Liver (tissue), 3 donors: ENCODE measurements around the gene GNG8.

Experiments
- EGR1 ChIP-seq, 2 donors: IDR thresholded peaks; 2 replicates each; pipeline ENCODE4 v1.6.1; 2016 to 2018; ENCODE audit warnings: antibody characterized with exemption in 2 of 2, low read depth in 2 of 2
- GABPA ChIP-seq, 2 donors: IDR thresholded peaks in 1 of 2; conservative IDR thresholded peaks in 1 of 2; 2 replicates each; pipeline ENCODE4 v1.6.1; 2016; ENCODE audit warnings: antibody characterized with exemption in 2 of 2, mild to moderate bottlenecking in 1 of 2, moderate library complexity in 1 of 2
- NR2F2 ChIP-seq: IDR thresholded peaks from 2 replicates; pipeline ENCODE4 v1.6.1; 2016; ENCODE audit warnings: antibody characterized with exemption
- SP1 ChIP-seq: IDR thresholded peaks from 2 replicates; pipeline ENCODE4 v1.6.1; 2018; ENCODE audit warnings: antibody characterized with exemption, mild to moderate bottlenecking
- TAF1 ChIP-seq: conservative IDR thresholded peaks from 2 replicates; pipeline ENCODE4 v1.6.1; 2016; ENCODE audit warnings: antibody characterized with exemption, mild to moderate bottlenecking
- YY1 ChIP-seq: IDR thresholded peaks from 2 replicates; pipeline ENCODE4 v1.6.1; 2016; ENCODE audit warnings: antibody characterized with exemption, mild to moderate bottlenecking
- TF ChIP-seq, protein P1 (sequence below): fragments of 150-350 bp; IDR thresholded peaks from 2 replicates; pipeline ENCODE4 v1.5.1; 2017; ENCODE audit warnings: improper control_type of control experiment, low read depth, low read length; ENCODE audit not compliant: missing input control
- TF ChIP-seq, protein P2 (sequence below): IDR thresholded peaks from 2 replicates; pipeline ENCODE4 v1.6.1; 2016; ENCODE audit warnings: antibody characterized with exemption
- TF ChIP-seq, protein P3 (sequence below): IDR thresholded peaks from 2 replicates; pipeline ENCODE4 v1.6.1; 2016; ENCODE audit warnings: antibody characterized with exemption, mild to moderate bottlenecking
- TF ChIP-seq, protein P4 (sequence below): IDR thresholded peaks from 2 replicates; pipeline ENCODE4 v1.6.1; 2016; ENCODE audit warnings: antibody characterized with exemption
- donor health status: healthy.
- donor health status: healthy.

DNA sequence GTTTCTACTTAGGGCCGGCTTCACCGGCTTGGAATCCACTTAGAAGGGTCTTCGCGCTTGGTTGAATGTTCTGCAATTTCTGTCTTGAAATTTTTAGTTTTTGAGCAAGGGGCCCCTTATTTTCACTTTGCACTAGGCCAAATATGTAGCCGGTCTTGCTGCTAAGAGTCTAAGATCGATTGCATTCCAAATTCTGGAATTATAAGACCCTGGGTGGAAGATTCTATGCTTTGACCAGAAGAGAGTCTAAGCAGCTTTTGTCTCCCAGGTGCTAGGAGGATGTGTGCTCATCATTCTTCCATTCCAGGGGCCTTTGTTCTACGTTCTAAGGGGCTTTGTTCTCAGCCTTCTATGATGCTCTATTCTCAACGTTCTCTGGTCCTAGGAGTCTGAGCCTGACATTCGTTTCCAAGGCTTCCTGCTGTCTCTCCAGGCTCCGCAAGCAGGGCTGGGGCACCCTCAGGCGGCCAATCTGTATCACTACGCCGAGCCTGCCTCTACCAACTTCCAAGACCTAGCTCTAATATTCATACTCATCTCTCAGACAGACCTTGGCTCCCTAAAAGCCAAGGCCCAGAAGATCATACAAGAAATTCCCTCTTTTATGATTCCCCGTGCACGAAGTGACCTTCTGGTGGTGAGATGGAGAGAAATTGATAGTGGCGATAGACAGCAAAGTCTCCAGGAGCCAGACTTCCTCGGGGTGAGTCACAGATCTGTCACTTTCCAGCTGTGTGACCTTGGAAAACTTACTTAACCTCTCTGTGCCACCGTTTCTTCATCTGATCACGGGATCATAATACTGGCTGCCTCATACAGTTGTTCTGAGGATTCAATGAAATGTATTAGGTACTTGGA lies 26.0 kb upstream of the GNG8 start:
- TF ChIP-seq, protein P1, sequence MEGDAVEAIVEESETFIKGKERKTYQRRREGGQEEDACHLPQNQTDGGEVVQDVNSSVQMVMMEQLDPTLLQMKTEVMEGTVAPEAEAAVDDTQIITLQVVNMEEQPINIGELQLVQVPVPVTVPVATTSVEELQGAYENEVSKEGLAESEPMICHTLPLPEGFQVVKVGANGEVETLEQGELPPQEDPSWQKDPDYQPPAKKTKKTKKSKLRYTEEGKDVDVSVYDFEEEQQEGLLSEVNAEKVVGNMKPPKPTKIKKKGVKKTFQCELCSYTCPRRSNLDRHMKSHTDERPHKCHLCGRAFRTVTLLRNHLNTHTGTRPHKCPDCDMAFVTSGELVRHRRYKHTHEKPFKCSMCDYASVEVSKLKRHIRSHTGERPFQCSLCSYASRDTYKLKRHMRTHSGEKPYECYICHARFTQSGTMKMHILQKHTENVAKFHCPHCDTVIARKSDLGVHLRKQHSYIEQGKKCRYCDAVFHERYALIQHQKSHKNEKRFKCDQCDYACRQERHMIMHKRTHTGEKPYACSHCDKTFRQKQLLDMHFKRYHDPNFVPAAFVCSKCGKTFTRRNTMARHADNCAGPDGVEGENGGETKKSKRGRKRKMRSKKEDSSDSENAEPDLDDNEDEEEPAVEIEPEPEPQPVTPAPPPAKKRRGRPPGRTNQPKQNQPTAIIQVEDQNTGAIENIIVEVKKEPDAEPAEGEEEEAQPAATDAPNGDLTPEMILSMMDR = peak; percentile 91
- TF ChIP-seq TAF1 (no peak), YY1 (no peak), SP1 (no peak), EGR1 (IDR thresholded peaks at IDR 0.05; ENCODE audit: low read depth in 2 of 2) (no peak), NR2F2 (peak; percentile 49), GABPA (IDR thresholded peaks at IDR 0.05 in 1 of 2, conservative IDR thresholded peaks at IDR 0.05 in 1 of 2) (no peak)
- TF ChIP-seq, protein P2, sequence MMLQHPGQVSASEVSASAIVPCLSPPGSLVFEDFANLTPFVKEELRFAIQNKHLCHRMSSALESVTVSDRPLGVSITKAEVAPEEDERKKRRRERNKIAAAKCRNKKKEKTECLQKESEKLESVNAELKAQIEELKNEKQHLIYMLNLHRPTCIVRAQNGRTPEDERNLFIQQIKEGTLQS = no peak
- TF ChIP-seq, protein P3, sequence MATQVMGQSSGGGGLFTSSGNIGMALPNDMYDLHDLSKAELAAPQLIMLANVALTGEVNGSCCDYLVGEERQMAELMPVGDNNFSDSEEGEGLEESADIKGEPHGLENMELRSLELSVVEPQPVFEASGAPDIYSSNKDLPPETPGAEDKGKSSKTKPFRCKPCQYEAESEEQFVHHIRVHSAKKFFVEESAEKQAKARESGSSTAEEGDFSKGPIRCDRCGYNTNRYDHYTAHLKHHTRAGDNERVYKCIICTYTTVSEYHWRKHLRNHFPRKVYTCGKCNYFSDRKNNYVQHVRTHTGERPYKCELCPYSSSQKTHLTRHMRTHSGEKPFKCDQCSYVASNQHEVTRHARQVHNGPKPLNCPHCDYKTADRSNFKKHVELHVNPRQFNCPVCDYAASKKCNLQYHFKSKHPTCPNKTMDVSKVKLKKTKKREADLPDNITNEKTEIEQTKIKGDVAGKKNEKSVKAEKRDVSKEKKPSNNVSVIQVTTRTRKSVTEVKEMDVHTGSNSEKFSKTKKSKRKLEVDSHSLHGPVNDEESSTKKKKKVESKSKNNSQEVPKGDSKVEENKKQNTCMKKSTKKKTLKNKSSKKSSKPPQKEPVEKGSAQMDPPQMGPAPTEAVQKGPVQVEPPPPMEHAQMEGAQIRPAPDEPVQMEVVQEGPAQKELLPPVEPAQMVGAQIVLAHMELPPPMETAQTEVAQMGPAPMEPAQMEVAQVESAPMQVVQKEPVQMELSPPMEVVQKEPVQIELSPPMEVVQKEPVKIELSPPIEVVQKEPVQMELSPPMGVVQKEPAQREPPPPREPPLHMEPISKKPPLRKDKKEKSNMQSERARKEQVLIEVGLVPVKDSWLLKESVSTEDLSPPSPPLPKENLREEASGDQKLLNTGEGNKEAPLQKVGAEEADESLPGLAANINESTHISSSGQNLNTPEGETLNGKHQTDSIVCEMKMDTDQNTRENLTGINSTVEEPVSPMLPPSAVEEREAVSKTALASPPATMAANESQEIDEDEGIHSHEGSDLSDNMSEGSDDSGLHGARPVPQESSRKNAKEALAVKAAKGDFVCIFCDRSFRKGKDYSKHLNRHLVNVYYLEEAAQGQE = no peak
- TF ChIP-seq, protein P4, sequence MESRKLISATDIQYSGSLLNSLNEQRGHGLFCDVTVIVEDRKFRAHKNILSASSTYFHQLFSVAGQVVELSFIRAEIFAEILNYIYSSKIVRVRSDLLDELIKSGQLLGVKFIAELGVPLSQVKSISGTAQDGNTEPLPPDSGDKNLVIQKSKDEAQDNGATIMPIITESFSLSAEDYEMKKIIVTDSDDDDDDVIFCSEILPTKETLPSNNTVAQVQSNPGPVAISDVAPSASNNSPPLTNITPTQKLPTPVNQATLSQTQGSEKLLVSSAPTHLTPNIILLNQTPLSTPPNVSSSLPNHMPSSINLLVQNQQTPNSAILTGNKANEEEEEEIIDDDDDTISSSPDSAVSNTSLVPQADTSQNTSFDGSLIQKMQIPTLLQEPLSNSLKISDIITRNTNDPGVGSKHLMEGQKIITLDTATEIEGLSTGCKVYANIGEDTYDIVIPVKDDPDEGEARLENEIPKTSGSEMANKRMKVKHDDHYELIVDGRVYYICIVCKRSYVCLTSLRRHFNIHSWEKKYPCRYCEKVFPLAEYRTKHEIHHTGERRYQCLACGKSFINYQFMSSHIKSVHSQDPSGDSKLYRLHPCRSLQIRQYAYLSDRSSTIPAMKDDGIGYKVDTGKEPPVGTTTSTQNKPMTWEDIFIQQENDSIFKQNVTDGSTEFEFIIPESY = no peak
